Hepatocyte (in vitro differentiated cells): ENCODE results near the gene MATN4.

Source experiments
- EZH2phosphoT487 ChIP-seq: fragments of 200-600 bp; sonication (generic); IDR thresholded peaks from one replicate; pipeline ENCODE4 v1.6.1; 2018; ENCODE audit warnings: antibody characterized with exemption, mild to moderate bottlenecking, low read depth, moderate library complexity; ENCODE audit not compliant: unreplicated experiment, severe bottlenecking
- TF ChIP-seq, protein P1 (sequence below): fragments of 200-600 bp; sonication (generic); IDR thresholded peaks from 2 replicates; pipeline ENCODE4 v1.5.1; 2016; ENCODE audit warnings: antibody characterized with exemption, mild to moderate bottlenecking; ENCODE audit not compliant: poor library complexity

DNA sequence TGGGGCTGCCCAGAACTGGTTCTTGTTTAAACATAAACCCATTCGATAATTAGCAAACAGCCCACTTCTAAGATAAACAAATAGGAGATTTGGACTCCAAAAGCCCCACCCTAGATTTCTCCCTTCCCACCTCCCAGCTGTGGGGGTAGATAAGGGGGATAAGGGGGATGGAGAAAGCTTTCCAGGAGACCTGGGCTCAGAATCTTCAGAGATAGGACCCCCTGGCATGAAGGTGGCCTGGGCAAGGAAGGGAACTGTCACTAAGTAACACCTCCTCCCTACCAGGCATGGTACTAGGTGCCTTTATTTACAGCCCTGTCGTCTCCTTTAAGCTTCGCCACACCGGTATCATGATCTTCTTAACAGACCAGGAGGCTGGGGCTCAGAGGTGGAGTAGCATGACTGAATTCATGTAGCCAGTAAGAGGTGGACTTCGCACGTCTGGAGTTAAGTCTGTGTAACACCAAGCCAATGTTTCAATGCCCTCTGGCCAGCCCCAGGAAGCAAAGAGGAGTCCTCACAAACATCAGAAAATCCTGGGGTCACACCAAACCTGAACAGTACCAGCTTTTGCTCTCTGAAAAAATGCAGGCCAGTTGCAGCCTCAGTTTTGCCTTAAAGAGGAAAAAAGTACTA, 35.6 kb upstream of the MATN4 start:
- TF ChIP-seq, protein P1, sequence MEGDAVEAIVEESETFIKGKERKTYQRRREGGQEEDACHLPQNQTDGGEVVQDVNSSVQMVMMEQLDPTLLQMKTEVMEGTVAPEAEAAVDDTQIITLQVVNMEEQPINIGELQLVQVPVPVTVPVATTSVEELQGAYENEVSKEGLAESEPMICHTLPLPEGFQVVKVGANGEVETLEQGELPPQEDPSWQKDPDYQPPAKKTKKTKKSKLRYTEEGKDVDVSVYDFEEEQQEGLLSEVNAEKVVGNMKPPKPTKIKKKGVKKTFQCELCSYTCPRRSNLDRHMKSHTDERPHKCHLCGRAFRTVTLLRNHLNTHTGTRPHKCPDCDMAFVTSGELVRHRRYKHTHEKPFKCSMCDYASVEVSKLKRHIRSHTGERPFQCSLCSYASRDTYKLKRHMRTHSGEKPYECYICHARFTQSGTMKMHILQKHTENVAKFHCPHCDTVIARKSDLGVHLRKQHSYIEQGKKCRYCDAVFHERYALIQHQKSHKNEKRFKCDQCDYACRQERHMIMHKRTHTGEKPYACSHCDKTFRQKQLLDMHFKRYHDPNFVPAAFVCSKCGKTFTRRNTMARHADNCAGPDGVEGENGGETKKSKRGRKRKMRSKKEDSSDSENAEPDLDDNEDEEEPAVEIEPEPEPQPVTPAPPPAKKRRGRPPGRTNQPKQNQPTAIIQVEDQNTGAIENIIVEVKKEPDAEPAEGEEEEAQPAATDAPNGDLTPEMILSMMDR = no peak
- no peak for TF ChIP-seq EZH2phosphoT487
